ENCODE measurements around the gene IL32. TPM values are rescaled to one million over a fixed set of nuclear protein-coding genes. Genes with fewer than 3 reads are reported as not detected.

The IL32 gene
- total and polyA plus RNA-seq, 2 of the 4 experiments (the other 2 are of a cell fraction): 25.6 to 95.7 TPM

GRCh38 chr16:3028716-3029319, 36.6 kb upstream of the IL32 start:
- CTCF ChIA-PET: interaction anchor here (0.7 to 1.8 kb wide), 4 partner anchors 10 to 100 kb away, joined by 3 to 7 read pairs (median 4); no protein-coding TSS in a partner anchor
- intact Hi-C loops (cut with micrococcal nuclease): no loop called here
- no TSS peak for BruUV-seq (replicated peaks)

More at GRCh38 chr16:3028716-3029319, 36.6 kb upstream of the IL32 start:
- H2BK20ac ChIP-seq (ENCODE audit: low read depth, low read length): no peak overlapping the region
- DNase-seq (no peak), ATAC-seq (ENCODE audit: low read depth) (no peak)
- H3K4me2 ChIP-seq (ENCODE audit: low read depth, low read length): no peak overlapping the region
- H2AK5ac ChIP-seq (ENCODE audit: low read depth, low read length): peak overlapping the region; percentile 48; the same call in 1 of the 2 replicates
- no peak overlapping the region for H2BK15ac ChIP-seq (ENCODE audit: low read depth, low read length)
- H3K9me3 ChIP-seq (ENCODE audit: control insufficient read depth, insufficient read depth, low read length): no peaks in the 10 kb centered on the region
- peak overlapping the region; percentile 67 for H2AK9ac ChIP-seq (replicated peaks; ENCODE audit: low read depth, low read length, poor library complexity)
- H4K5ac ChIP-seq (ENCODE audit: low read depth, low read length): no peak overlapping the region
- H3K27me3 ChIP-seq (ENCODE audit: control insufficient read depth, insufficient read depth, low read length): peaks cover 29% of the 10 kb centered on the region
- H3K56ac ChIP-seq (ENCODE audit: extremely low read depth, insufficient read depth, low read length): no peak overlapping the region
- peaks cover 11% of the 10 kb centered on the region; the same call in 1 of the 2 replicates for H3K36me3 ChIP-seq (ENCODE audit: control insufficient read depth, insufficient read depth, low read length)
- no peaks in the 10 kb centered on the region for H3K4me1 ChIP-seq (ENCODE audit: control insufficient read depth, insufficient read depth, low read length)
- no peaks in the 10 kb centered on the region for H3K9me1 ChIP-seq (ENCODE audit: insufficient read depth, low read length)
- H3K14ac ChIP-seq (replicated peaks; ENCODE audit: low read depth, low read length): no peak overlapping the region
- no peak overlapping the region; a peak in 1 of 4 replicates for H4K8ac ChIP-seq (ENCODE audit: low read depth in 2 of 2, low read length in 2 of 2)
- TF ChIP-seq NFE2L2 (IDR thresholded peaks at IDR 0.05; ENCODE audit: low read depth, low read length) (no peak), POLR2A (IDR thresholded peaks at IDR 0.05; ENCODE audit: low read depth, low read length) (peak; percentile 11)
- POLR2A ChIA-PET (ENCODE audit: unreplicated experiment): no interaction called here
- H3K23ac ChIP-seq (ENCODE audit: low read depth, low read length): no peak overlapping the region
- WGBS, 2 experiments (ENCODE audit: extremely low coverage in 2 of 2, insufficient read length in 1 of 2): 42% methylated on average over 5 of the region's 15 CpGs; no CpG with 5 or more reads in 1 of the 2 experiments
- H3K79me1 ChIP-seq (ENCODE audit: low read depth in 1 of 2, low read length in 2 of 2): peaks cover 0 to 3% of the 10 kb centered on the region in 2 experiments; a peak in 1 of 4 replicates
- H2BK5ac ChIP-seq (ENCODE audit: low read depth, low read length, poor library complexity, severe bottlenecking): no peak overlapping the region
- no peak overlapping the region; the same call in 1 of the 2 replicates for H4K91ac ChIP-seq (ENCODE audit: insufficient read depth, low read depth, low read length)
- H3K4ac ChIP-seq (ENCODE audit: low read depth, low read length): peak overlapping the region; percentile 57; the same call in 1 of the 2 replicates
- H2AFZ ChIP-seq (replicated peaks; ENCODE audit: low read length, poor library complexity): peak overlapping the region; percentile 41
- no peak overlapping the region for H2BK120ac ChIP-seq (ENCODE audit: low read depth, low read length)
- no peak overlapping the region for H3K27ac ChIP-seq (ENCODE audit: insufficient read depth, low read length)
- no peak overlapping the region for H3K9ac ChIP-seq (ENCODE audit: low read depth, low read length)
- H3K4me3 ChIP-seq (ENCODE audit: insufficient read depth, low read depth, low read length): no peak overlapping the region
- dilution Hi-C loops (cut with HindIII; ENCODE audit: low sequenced_read_pairs, unreplicated experiment) (no loop called here), in situ Hi-C loops (cut with MboI; ENCODE audit: low sequenced_read_pairs) (no loop called here)
- peaks cover 7% of the 10 kb centered on the region for H4K20me1 ChIP-seq (ENCODE audit: insufficient read depth, low read length)
- no peak overlapping the region for H3K18ac ChIP-seq (ENCODE audit: low read depth, low read length)

Data from IMR-90 (cell line).